GM12878 (cell line): Measurements from ENCODE around the gene DOCK2. TPM values are rescaled to one million over a fixed set of nuclear protein-coding genes. Genes with fewer than 3 reads are reported as not detected.

Source experiments
- ATAC-seq: fragments of 200-7000 bp; cut with Tn5 transposase; 3 replicates; pipeline ENCODE4 v1.9.1; 2020; ENCODE audit warnings: mild to moderate bottlenecking, moderate library complexity
- BruUV-seq: library from RNA; stranded (reverse); fragments of 400-500 nt; replicated peaks from 2 replicates; lab custom pipeline; 2021; lab: Mats Ljungman, UMichigan
- CTCF ChIA-PET: fragments of 300-600 bp; sonication (Branson Sonifier 250); formaldehyde crosslinking; extraction: SDS; loops from one replicate; lab custom pipeline; 2021; ENCODE audit warnings: inconsistent platforms; lab: Yijun Ruan, JAX
- POLR2A ChIA-PET: fragments of 350-600 bp; formaldehyde crosslinking; extraction: SDS; loops from one replicate; lab custom pipeline; 2021; ENCODE audit warnings: inconsistent platforms; lab: Charles Lee
- RAD21 ChIA-PET: fragments of 300-600 bp; sonication (Branson Sonifier 250); formaldehyde crosslinking; loops from one replicate; lab custom pipeline; 2023; ENCODE audit warnings: antibody characterized with exemption; ENCODE audit not compliant: unreplicated experiment; lab: Charles Lee
- SMC1A ChIA-PET: fragments of 300-600 bp; sonication (Branson Sonifier 250); formaldehyde crosslinking; loops from one replicate; lab custom pipeline; 2023; ENCODE audit not compliant: unreplicated experiment, uncharacterized antibody; lab: Charles Lee
- DNase-seq: peaks from one replicate; pipeline ENCODE4 v3.0.0-alpha.2; 2011; ENCODE audit warnings: low read depth, low spot score
- FAIRE-seq: peaks from 3 replicates; lab custom pipeline; 2011; peaks lifted over from hg19 to GRCh38; lab: Jason Lieb, UNC
- H2AFZ ChIP-seq: 2 replicates; pipeline ENCODE4 v1.6.0; 2011; ENCODE audit warnings: low read depth, low read length, control low read depth; ENCODE audit not compliant: control insufficient read depth
- H3K27ac ChIP-seq: 2 replicates; pipeline ENCODE4 v1.5.1; 2011; ENCODE audit warnings: control low read depth; ENCODE audit not compliant: control insufficient read depth, insufficient read depth
- H3K27me3 ChIP-seq, 2 experiments: replicated peaks in 1 of 2; 2 replicates each; pipeline versions ENCODE4 v1.6.0 to v1.6.1; 2011; ENCODE audit warnings: low read length in 1 of 2; ENCODE audit not compliant: control insufficient read depth in 2 of 2, insufficient read depth in 2 of 2
- H3K36me3 ChIP-seq, 2 experiments: 2 replicates each; pipeline ENCODE4 v1.5.1; 2011; ENCODE audit warnings: low read length in 1 of 2; ENCODE audit not compliant: control insufficient read depth in 2 of 2, insufficient read depth in 2 of 2
- H3K4me1 ChIP-seq: 2 replicates; pipeline ENCODE4 v1.6.1; 2011; ENCODE audit warnings: mild to moderate bottlenecking, low read length, moderate library complexity, mixed read lengths; ENCODE audit not compliant: control insufficient read depth, insufficient read depth
- H3K4me2 ChIP-seq: 2 replicates; pipeline ENCODE4 v1.6.0; 2011; ENCODE audit warnings: control low read depth; ENCODE audit not compliant: control insufficient read depth, insufficient read depth
- H3K4me3 ChIP-seq: fragments of 200-600 bp; sonication (generic); 2 replicates; pipeline ENCODE4 v1.5.1; 2016
- H3K79me2 ChIP-seq: 2 replicates; pipeline ENCODE4 v1.6.0; 2011; ENCODE audit warnings: low read length; ENCODE audit not compliant: control insufficient read depth, insufficient read depth
- H3K9ac ChIP-seq: 2 replicates; pipeline ENCODE4 v1.8.0; 2011; ENCODE audit warnings: low read length, control low read depth, mixed read lengths; ENCODE audit not compliant: control insufficient read depth, insufficient read depth
- H3K9me3 ChIP-seq: replicated peaks from 3 replicates; pipeline ENCODE4 v1.5.1; 2011; ENCODE audit warnings: mild to moderate bottlenecking, low read length; ENCODE audit not compliant: control insufficient read depth, insufficient read depth
- H4K20me1 ChIP-seq: 2 replicates; pipeline ENCODE4 v1.6.0; 2011; ENCODE audit not compliant: control insufficient read depth, insufficient read depth
- ATF2 ChIP-seq: IDR thresholded peaks from 2 replicates; pipeline ENCODE4 v1.6.1; 2012; ENCODE audit warnings: low read length, inconsistent platforms
- ATF7 ChIP-seq: fragments of 450-650 bp; IDR thresholded peaks from 2 replicates; pipeline ENCODE4 v1.6.1; 2016; ENCODE audit warnings: low read depth, mild to moderate bottlenecking
- BACH1 ChIP-seq: fragments of 450-650 bp; IDR thresholded peaks from 2 replicates; pipeline ENCODE4 v1.6.1; 2017; ENCODE audit warnings: mild to moderate bottlenecking, borderline replicate concordance
- CBX3 ChIP-seq: fragments of 200-600 bp; sonication (generic); IDR thresholded peaks from 2 replicates; pipeline ENCODE4 v1.6.1; 2016; ENCODE audit warnings: low read depth, borderline replicate concordance
- CHD1 ChIP-seq: IDR thresholded peaks from 2 replicates; pipeline ENCODE4 v1.6.1; 2012; ENCODE audit warnings: low read depth, low read length, improper control_type of control experiment
- CTCF ChIP-seq, 3 experiments: IDR thresholded peaks in 2 of 3; conservative IDR thresholded peaks in 1 of 3; 2 replicates each; pipeline ENCODE4 v1.5.1; 2011; ENCODE audit warnings: low read depth in 3 of 3, low read length in 3 of 3, mild to moderate bottlenecking in 3 of 3, control low read depth in 2 of 3, moderate library complexity in 2 of 3, inconsistent platforms in 1 of 3, mixed read lengths in 1 of 3; ENCODE audit not compliant: control insufficient read depth in 2 of 3, insufficient read depth in 1 of 3; ENCODE audit errors: extremely low read depth in 1 of 3
- IKZF1 ChIP-seq: fragments of 450-650 bp; conservative IDR thresholded peaks from 2 replicates; pipeline ENCODE4 v1.6.1; 2017; ENCODE audit warnings: antibody characterized with exemption, mild to moderate bottlenecking
- MTA3 ChIP-seq: IDR thresholded peaks from 2 replicates; pipeline ENCODE4 v1.6.1; 2012; ENCODE audit warnings: low read length, inconsistent platforms, borderline replicate concordance
- MYC ChIP-seq: IDR thresholded peaks from 2 replicates; pipeline ENCODE4 v1.6.1; 2011; ENCODE audit warnings: mild to moderate bottlenecking, low read length, moderate library complexity, inconsistent platforms; ENCODE audit not compliant: insufficient read depth, insufficient replicate concordance, insufficient read length, severe bottlenecking
- NBN ChIP-seq: fragments of 450-650 bp; IDR thresholded peaks from 2 replicates; pipeline ENCODE4 v1.6.1; 2016
- POLR2AphosphoS2 ChIP-seq: IDR thresholded peaks from 2 replicates; pipeline ENCODE4 v1.6.1; 2011; ENCODE audit warnings: low read depth, mild to moderate bottlenecking, low read length, improper control_type of control experiment, moderate library complexity
- POU2F2 ChIP-seq: IDR thresholded peaks from 3 replicates; pipeline ENCODE4 v1.6.1; 2011; ENCODE audit warnings: low read depth, mild to moderate bottlenecking, low read length, borderline replicate concordance
- RAD21 ChIP-seq: IDR thresholded peaks from 2 replicates; pipeline ENCODE4 v1.6.1; 2011; ENCODE audit warnings: mild to moderate bottlenecking, low read depth, low read length, moderate library complexity; ENCODE audit not compliant: insufficient read depth
- STAT3 ChIP-seq: IDR thresholded peaks from 2 replicates; pipeline ENCODE4 v1.6.1; 2011; ENCODE audit warnings: low read depth, low read length, improper control_type of control experiment
- TCF12 ChIP-seq: IDR thresholded peaks from 2 replicates; pipeline ENCODE4 v1.6.1; 2011; ENCODE audit warnings: low read depth, mild to moderate bottlenecking, low read length
- ZNF207 ChIP-seq: fragments of 450-650 bp; IDR thresholded peaks from 2 replicates; pipeline ENCODE4 v1.6.1; 2014; ENCODE audit warnings: antibody characterized with exemption, mild to moderate bottlenecking, borderline replicate concordance
- ZNF622 ChIP-seq: fragments of 450-650 bp; IDR thresholded peaks from 2 replicates; pipeline ENCODE4 v1.6.1; 2017; ENCODE audit warnings: mild to moderate bottlenecking, inconsistent platforms
- WGBS: methylation state at CpG from one replicate; pipeline ENCODE4 v1.1.6; 2016; ENCODE audit warnings: low lambda C conversion rate; ENCODE audit not compliant: insufficient replicate concordance, insufficient coverage; ENCODE audit errors: missing lambda C conversion rate; 5-methylcytosine and 5-hydroxymethylcytosine counted together
- in situ Hi-C: fragments of 300-500 bp; cut with MboI; formaldehyde crosslinking; loops from 9 replicates; pipeline ENCODE4 v1.14.3; 2018; ENCODE audit warnings: mixed read lengths
- intact Hi-C: fragments of 100-400 bp; cut with micrococcal nuclease; formaldehyde crosslinking; loops from one replicate; pipeline ENCODE4 v1.14.2; 2022; ENCODE audit not compliant: unreplicated experiment
- polyA plus RNA-seq, 11 experiments: library from polyadenylated mRNA; depleted of rRNA in 4 of 11; unstranded in 6 of 11; stranded (reverse) in 5 of 11; fragments of >200 nt; fragmentation: Nextera tagmentation in 4 of 11; fragmentation: Illumina TruSeq in 1 of 11; extraction: Ambion mirVana in 4 of 11; extraction: Trizol in 1 of 11; gene quantifications; 1 replicate in 1 of 11; 2 replicates in 10 of 11; pipeline versions ENCODE4 v1.2.1 to v1.2.3, GENCODE V29; 2011 to 2016; ENCODE audit warnings: inconsistent platforms in 2 of 11, missing spikeins in 2 of 11, low read depth in 1 of 11
- total RNA-seq, 4 experiments: library from RNA; depleted of rRNA in 3 of 4; stranded (reverse); fragments of >200 nt in 3 of 4; fragmentation: Illumina TruSeq in 1 of 4; extraction: Trizol in 1 of 4; gene quantifications; 2 replicates each; pipeline versions ENCODE4 v1.2.1 to v1.2.3, GENCODE V29; 2013 to 2021
- TF ChIP-seq, protein P1 (sequence below): IDR thresholded peaks from 2 replicates; pipeline ENCODE4 v1.6.1; 2011; ENCODE audit warnings: borderline replicate concordance, low read depth, mild to moderate bottlenecking, moderate library complexity, mixed read lengths, low read length; ENCODE audit not compliant: insufficient read depth; ENCODE audit errors: extremely low read length
- TF ChIP-seq, protein P2 (sequence below): IDR thresholded peaks from 2 replicates; pipeline ENCODE4 v1.6.1; 2011; ENCODE audit warnings: borderline replicate concordance, low read depth, mild to moderate bottlenecking, moderate library complexity, low read length; ENCODE audit not compliant: insufficient read depth, poor library complexity, severe bottlenecking

The DOCK2 gene
- total and polyA plus RNA-seq, 10 of the 15 experiments (the other 5 are each of a cell fraction or from before 2014, with no cell fraction given), result 34.2 to 192 (median 118) TPM

DNA sequence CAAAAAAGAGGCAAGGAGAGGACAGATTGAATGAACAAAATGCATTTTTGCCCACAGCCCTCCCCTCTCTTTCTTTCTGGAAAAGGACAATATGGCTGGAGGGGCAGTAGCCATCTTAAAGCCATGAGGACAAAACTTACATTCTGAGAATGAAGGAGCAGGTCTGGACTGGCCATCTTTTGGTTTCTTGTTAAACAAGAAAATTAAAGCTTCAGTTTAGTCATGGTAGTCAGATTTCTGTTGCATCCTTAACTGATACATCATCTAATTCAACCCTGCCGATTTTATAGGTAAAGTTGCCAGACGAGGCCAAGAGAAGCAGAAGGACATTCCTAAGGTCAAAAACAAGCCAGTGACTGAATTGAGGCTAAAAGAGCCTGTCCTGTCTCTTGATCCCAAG is 374.7 kb downstream of the DOCK2 start (continued):
- TF ChIP-seq CTCF (IDR thresholded peaks at IDR 0.05 in 2 of 3, conservative IDR thresholded peaks at IDR 0.05 in 1 of 3; ENCODE audit: control insufficient read depth in 2 of 3, extremely low read depth in 1 of 3, insufficient read depth in 1 of 3, low read depth in 3 of 3, low read length in 3 of 3), result no peak
- TF ChIP-seq CBX3, result no peak
- no peak for TF ChIP-seq ATF2
- no peak for TF ChIP-seq ATF7
- TF ChIP-seq, protein P1, sequence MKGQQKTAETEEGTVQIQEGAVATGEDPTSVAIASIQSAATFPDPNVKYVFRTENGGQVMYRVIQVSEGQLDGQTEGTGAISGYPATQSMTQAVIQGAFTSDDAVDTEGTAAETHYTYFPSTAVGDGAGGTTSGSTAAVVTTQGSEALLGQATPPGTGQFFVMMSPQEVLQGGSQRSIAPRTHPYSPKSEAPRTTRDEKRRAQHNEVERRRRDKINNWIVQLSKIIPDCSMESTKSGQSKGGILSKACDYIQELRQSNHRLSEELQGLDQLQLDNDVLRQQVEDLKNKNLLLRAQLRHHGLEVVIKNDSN, result no peak
- TF ChIP-seq MTA3, result no peak
- no peak for TF ChIP-seq CHD1

GRCh38 chr5:170012622-170013021 is 375.5 kb downstream of the DOCK2 start:
- Histone ChIP-seq H2AFZ (no peak overlapping the region), H4K20me1 (no peaks in the 10 kb centered on the region), H3K79me2 (no peaks in the 10 kb centered on the region), H3K27me3 (no peaks in the 10 kb centered on the region)
- in situ Hi-C loops, result no loop called here
- intact Hi-C loops, result no loop called here
- TSS peak; percentile 11 for BruUV-seq
- ChIA-PET CTCF (interaction anchor here (0.6 kb wide), 1 partner anchor 90 kb away, joined by 4 read pairs; no protein-coding TSS in a partner anchor), SMC1A (no interaction called here)
- no peak for ATAC-seq
- no peak for DNase-seq
- TF ChIP-seq BACH1 (no peak), ZNF622 (no peak), POLR2AphosphoS2 (no peak), IKZF1 (no peak), NBN (no peak), TCF12 (no peak), ZNF207 (no peak), STAT3 (no peak), RAD21 (no peak), POU2F2 (no peak), MYC (no peak)
- TF ChIP-seq, protein P2, sequence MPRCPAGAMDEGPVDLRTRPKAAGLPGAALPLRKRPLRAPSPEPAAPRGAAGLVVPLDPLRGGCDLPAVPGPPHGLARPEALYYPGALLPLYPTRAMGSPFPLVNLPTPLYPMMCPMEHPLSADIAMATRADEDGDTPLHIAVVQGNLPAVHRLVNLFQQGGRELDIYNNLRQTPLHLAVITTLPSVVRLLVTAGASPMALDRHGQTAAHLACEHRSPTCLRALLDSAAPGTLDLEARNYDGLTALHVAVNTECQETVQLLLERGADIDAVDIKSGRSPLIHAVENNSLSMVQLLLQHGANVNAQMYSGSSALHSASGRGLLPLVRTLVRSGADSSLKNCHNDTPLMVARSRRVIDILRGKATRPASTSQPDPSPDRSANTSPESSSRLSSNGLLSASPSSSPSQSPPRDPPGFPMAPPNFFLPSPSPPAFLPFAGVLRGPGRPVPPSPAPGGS, result no peak
- TF ChIP-seq, all 136 proteins: peak for 0
- peaks cover 5% of the 10 kb centered on the region in 2 experiments for H3K36me3 ChIP-seq
- H3K9ac ChIP-seq, result no peak overlapping the region
- RAD21 ChIA-PET, result no interaction called here
- over 99% methylated on average over 11 of the region's 11 CpGs for WGBS
- POLR2A ChIA-PET, result no interaction called here
- H3K4me1 ChIP-seq, result no peaks in the 10 kb centered on the region
- no peak overlapping the region for H3K4me3 ChIP-seq
- no peaks in the 10 kb centered on the region for H3K9me3 ChIP-seq
- H3K4me2 ChIP-seq, result no peak overlapping the region
- no peak overlapping the region for H3K27ac ChIP-seq
- no peak for FAIRE-seq
